Brain microvascular endothelial cell (primary cell): ENCODE data around the gene PDE8A.

Experiments
- DNase-seq: peaks from one replicate; pipeline ENCODE4 v3.0.0-alpha.2; 2020
- H3K27ac ChIP-seq: fragments of 250-450 bp; sonication (Bioruptor Pico); 2 replicates; pipeline ENCODE4 v1.5.1; 2020; ENCODE audit warnings: mild to moderate bottlenecking, moderate library complexity
- H3K27me3 ChIP-seq: fragments of 250-450 bp; sonication (Bioruptor Pico); replicated peaks from 2 replicates; pipeline ENCODE4 v1.5.1; 2020; ENCODE audit warnings: mild to moderate bottlenecking
- H3K36me3 ChIP-seq: fragments of 250-450 bp; sonication (Bioruptor Pico); replicated peaks from 2 replicates; pipeline ENCODE4 v1.5.1; 2020; ENCODE audit warnings: mild to moderate bottlenecking
- H3K4me3 ChIP-seq: 2 replicates; pipeline ENCODE4 v1.5.1; 2011; ENCODE audit warnings: low read depth, mild to moderate bottlenecking, control low read depth, low read length, moderate library complexity
- CTCF ChIP-seq: IDR thresholded peaks from 2 replicates; pipeline ENCODE4 v1.5.1; 2011; ENCODE audit warnings: low read depth, mild to moderate bottlenecking, moderate library complexity, low read length, control low read depth, inconsistent platforms; ENCODE audit errors: missing control alignments
- in situ Hi-C: cut with HindIII; loops from 2 replicates; pipeline ENCODE4 v1.10.0; 2017; ENCODE audit warnings: low sequenced_read_pairs, low pct_ligation_motif_present

The PDE8A gene

GRCh38 chr15:85151861-85152260, 170.2 kb downstream of the PDE8A start:
- H3K27me3 ChIP-seq: no peaks in the 10 kb centered on the region
- DNase-seq: peak; percentile 48
- no peak for TF ChIP-seq CTCF
- no peaks in the 10 kb centered on the region for H3K36me3 ChIP-seq
- no peak overlapping the region for H3K4me3 ChIP-seq
- in situ Hi-C loops: no loop called here
- no peak overlapping the region for H3K27ac ChIP-seq

GRCh38 chr15:85154061-85154460, 172.4 kb downstream of the PDE8A start:
- no peak overlapping the region for H3K27ac ChIP-seq
- no peak for TF ChIP-seq CTCF

GRCh38 chr15:85155360-85155759, 173.7 kb downstream of the PDE8A start:
- no peak overlapping the region for H3K4me3 ChIP-seq
- no peaks in the 10 kb centered on the region for H3K27me3 ChIP-seq
- no peak overlapping the region for H3K27ac ChIP-seq
- in situ Hi-C loops: no loop called here
- no peaks in the 10 kb centered on the region for H3K36me3 ChIP-seq
- TF ChIP-seq CTCF: no peak
- DNase-seq: no peak

More at GRCh38 chr15:85154061-85154460, 172.4 kb downstream of the PDE8A start:
- H3K36me3 ChIP-seq: no peaks in the 10 kb centered on the region
- in situ Hi-C loops: no loop called here
- no peaks in the 10 kb centered on the region for H3K27me3 ChIP-seq
- no peak for DNase-seq
- no peak overlapping the region for H3K4me3 ChIP-seq

GRCh38 chr15:85155857-85156256, 174.2 kb downstream of the PDE8A start:
- no peaks in the 10 kb centered on the region for H3K27me3 ChIP-seq
- DNase-seq: no peak
- no peak overlapping the region for H3K27ac ChIP-seq
- H3K36me3 ChIP-seq: no peaks in the 10 kb centered on the region
- no peak overlapping the region for H3K4me3 ChIP-seq
- in situ Hi-C loops: no loop called here
- no peak for TF ChIP-seq CTCF

- no peak for TF ChIP-seq CTCF
- Histone ChIP-seq H3K27me3 (no peaks in the 10 kb centered on the region), H3K4me3 (no peak overlapping the region), H3K36me3 (no peaks in the 10 kb centered on the region), H3K27ac (no peak overlapping the region)
- in situ Hi-C loops: no loop called here
- no peak for DNase-seq
Observed at GRCh38 chr15:85157344-85157743, 175.7 kb downstream of the PDE8A start.

GRCh38 chr15:85162237-85162636, 180.6 kb downstream of the PDE8A start:
- Histone ChIP-seq H3K27ac (no peak overlapping the region), H3K36me3 (no peaks in the 10 kb centered on the region), H3K4me3 (no peak overlapping the region), H3K27me3 (no peaks in the 10 kb centered on the region)
- in situ Hi-C loops: no loop called here
- no peak for DNase-seq
- TF ChIP-seq CTCF: no peak
